Panc1 (cell line): ENCODE results near the gene PARD6G. TPM values are rescaled to one million over a fixed set of nuclear protein-coding genes. Genes with fewer than 3 reads are reported as not detected.

ENCODE experiments used
- ATAC-seq: fragments of 200-7000 bp; cut with Tn5 transposase; 2 replicates; pipeline ENCODE4 v1.9.1; 2020; ENCODE audit warnings: mild to moderate bottlenecking, moderate library complexity
- BruUV-seq: library from RNA; stranded (reverse); fragments of 400-500 nt; replicated peaks from 2 replicates; lab custom pipeline; 2021; lab: Mats Ljungman, UMichigan
- CTCF ChIA-PET: fragments of 300-600 bp; sonication (Branson Sonifier 250); formaldehyde crosslinking; loops from one replicate; lab custom pipeline; 2022; ENCODE audit warnings: antibody characterized with exemption; lab: Charles Lee
- POLR2A ChIA-PET: fragments of 300-600 bp; sonication (Branson Sonifier 250); formaldehyde crosslinking; loops from one replicate; lab custom pipeline; 2022; ENCODE audit warnings: antibody characterized with exemption; lab: Charles Lee
- DNase-seq: peaks from one replicate; pipeline ENCODE4 v3.0.0-alpha.2; 2010; ENCODE audit warnings: low read depth, low spot score
- H3K27ac ChIP-seq: 2 replicates; pipeline ENCODE4 v1.5.1; 2011; ENCODE audit warnings: mild to moderate bottlenecking, low read length, inconsistent platforms
- H3K27me3 ChIP-seq: fragments of 200-500 bp; sonication (Bioruptor generic); 2 replicates; pipeline ENCODE4 v1.6.0; 2014; ENCODE audit warnings: low read length, inconsistent platforms; ENCODE audit not compliant: control insufficient read depth, insufficient read depth
- H3K36me3 ChIP-seq: fragments of 200-500 bp; sonication (Bioruptor generic); 2 replicates; pipeline ENCODE4 v1.5.1; 2014; ENCODE audit warnings: inconsistent platforms, mild to moderate bottlenecking, low read length, moderate library complexity; ENCODE audit not compliant: control insufficient read depth, insufficient read depth
- H3K4me1 ChIP-seq: 2 replicates; pipeline ENCODE4 v1.5.1; 2011; ENCODE audit warnings: inconsistent platforms, mild to moderate bottlenecking, low read length, moderate library complexity; ENCODE audit not compliant: control insufficient read depth, insufficient read depth
- H3K4me3 ChIP-seq, 2 experiments: 2 replicates each; pipeline ENCODE4 v1.5.1; 2011 to 2012; ENCODE audit warnings: low read depth in 2 of 2, low read length in 2 of 2, mild to moderate bottlenecking in 2 of 2, inconsistent platforms in 1 of 2, moderate library complexity in 1 of 2
- H3K9me3 ChIP-seq: fragments of 200-500 bp; sonication (Bioruptor generic); 2 replicates; pipeline ENCODE4 v1.5.1; 2014; ENCODE audit warnings: low read depth, mild to moderate bottlenecking, inconsistent platforms, low read length, moderate library complexity; ENCODE audit not compliant: control insufficient read depth, insufficient read depth
- POLR2AphosphoS5 ChIP-seq: IDR thresholded peaks from 2 replicates; pipeline ENCODE4 v1.6.1; 2012; ENCODE audit warnings: mild to moderate bottlenecking, low read depth, low read length, moderate library complexity
- SIN3A ChIP-seq: IDR thresholded peaks from 2 replicates; pipeline ENCODE4 v1.6.1; 2012; ENCODE audit warnings: low read depth, mild to moderate bottlenecking, low read length, moderate library complexity, borderline replicate concordance; ENCODE audit not compliant: insufficient read depth
- TCF7L2 ChIP-seq: IDR thresholded peaks from 2 replicates; pipeline ENCODE4 v1.6.1; 2011; ENCODE audit warnings: mild to moderate bottlenecking, low read depth, low read length, inconsistent platforms
- in situ Hi-C: cut with HindIII; loops from 2 replicates; pipeline ENCODE4 v1.10.0; 2016; ENCODE audit warnings: low sequenced_read_pairs, low pct_unique_long_range_greater_than_20kb
- intact Hi-C: fragments of 100-400 bp; cut with micrococcal nuclease; formaldehyde crosslinking; loops from one replicate; pipeline ENCODE4 v1.10.0; 2022; ENCODE audit not compliant: unreplicated experiment
- total RNA-seq: library from RNA; stranded (reverse); gene quantifications from one replicate; pipeline ENCODE4 v1.2.1, GENCODE V29; 2021; ENCODE audit not compliant: unreplicated experiment
- TF ChIP-seq, protein P1 (sequence below), 2 experiments: IDR thresholded peaks; 2 replicates each; pipeline ENCODE4 v1.6.1; 2011 to 2012; ENCODE audit warnings: low read depth in 2 of 2, control low read depth in 1 of 2, low read length in 1 of 2, mild to moderate bottlenecking in 1 of 2, moderate library complexity in 1 of 2; ENCODE audit not compliant: insufficient read depth in 1 of 2
- TF ChIP-seq, protein P2 (sequence below): fragments of 450-650 bp; IDR thresholded peaks from 2 replicates; pipeline ENCODE4 v1.5.1; 2017; ENCODE audit warnings: mild to moderate bottlenecking

The PARD6G gene
- total RNA-seq, 1 experiment from 2014 or later = 5.2 TPM

DNA sequence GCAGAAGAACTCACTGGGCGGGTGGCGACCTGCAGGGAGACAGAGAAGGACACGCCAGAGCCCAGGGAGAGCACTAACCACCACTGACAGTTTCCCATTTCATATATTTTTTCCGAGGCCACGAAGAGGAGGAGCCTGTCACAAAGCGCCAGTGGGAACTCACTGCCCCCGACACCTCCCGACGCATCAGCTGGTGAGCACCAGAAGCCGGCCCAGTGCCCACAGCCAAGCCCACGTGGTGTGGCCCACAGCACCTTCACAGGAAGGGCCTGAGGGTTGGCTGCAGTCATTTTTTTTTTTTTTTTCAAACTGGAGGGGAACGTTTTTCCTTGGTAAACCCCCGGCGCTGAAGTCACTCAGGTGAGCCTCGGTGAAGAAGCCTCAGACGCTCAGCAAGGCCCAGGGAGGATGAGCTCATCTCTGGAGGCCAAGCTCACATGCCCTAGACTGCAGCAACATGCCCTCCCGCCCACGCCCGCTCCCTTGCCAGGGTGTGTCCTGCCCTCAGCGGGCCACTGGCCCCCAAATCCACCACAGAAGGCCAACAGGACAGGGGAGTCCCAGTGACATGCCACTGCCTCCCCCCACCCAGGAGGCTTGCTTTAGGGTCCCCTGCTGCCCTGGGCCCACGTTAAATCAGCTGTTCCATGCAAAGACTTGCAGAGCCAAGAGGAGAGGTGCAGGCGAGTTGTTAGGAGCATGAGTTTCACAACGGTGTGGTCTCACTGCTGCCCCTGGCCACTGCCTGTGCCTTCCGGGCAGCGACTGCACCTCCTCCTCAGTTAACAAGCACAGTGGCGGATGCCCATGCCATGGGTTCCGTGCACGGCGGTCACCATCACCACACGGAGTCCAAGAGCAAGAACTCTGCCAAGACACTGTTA lies 68.1 kb downstream of the PARD6G start:
- ATAC-seq (no peak), DNase-seq (no peak)
- no peaks in the 10 kb centered on the region for H3K36me3 ChIP-seq
- TF ChIP-seq, protein P1, sequence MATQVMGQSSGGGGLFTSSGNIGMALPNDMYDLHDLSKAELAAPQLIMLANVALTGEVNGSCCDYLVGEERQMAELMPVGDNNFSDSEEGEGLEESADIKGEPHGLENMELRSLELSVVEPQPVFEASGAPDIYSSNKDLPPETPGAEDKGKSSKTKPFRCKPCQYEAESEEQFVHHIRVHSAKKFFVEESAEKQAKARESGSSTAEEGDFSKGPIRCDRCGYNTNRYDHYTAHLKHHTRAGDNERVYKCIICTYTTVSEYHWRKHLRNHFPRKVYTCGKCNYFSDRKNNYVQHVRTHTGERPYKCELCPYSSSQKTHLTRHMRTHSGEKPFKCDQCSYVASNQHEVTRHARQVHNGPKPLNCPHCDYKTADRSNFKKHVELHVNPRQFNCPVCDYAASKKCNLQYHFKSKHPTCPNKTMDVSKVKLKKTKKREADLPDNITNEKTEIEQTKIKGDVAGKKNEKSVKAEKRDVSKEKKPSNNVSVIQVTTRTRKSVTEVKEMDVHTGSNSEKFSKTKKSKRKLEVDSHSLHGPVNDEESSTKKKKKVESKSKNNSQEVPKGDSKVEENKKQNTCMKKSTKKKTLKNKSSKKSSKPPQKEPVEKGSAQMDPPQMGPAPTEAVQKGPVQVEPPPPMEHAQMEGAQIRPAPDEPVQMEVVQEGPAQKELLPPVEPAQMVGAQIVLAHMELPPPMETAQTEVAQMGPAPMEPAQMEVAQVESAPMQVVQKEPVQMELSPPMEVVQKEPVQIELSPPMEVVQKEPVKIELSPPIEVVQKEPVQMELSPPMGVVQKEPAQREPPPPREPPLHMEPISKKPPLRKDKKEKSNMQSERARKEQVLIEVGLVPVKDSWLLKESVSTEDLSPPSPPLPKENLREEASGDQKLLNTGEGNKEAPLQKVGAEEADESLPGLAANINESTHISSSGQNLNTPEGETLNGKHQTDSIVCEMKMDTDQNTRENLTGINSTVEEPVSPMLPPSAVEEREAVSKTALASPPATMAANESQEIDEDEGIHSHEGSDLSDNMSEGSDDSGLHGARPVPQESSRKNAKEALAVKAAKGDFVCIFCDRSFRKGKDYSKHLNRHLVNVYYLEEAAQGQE (IDR thresholded peaks at IDR 0.05; ENCODE audit: insufficient read depth in 1 of 2, low read depth in 2 of 2, low read length in 1 of 2) = no peak
- TF ChIP-seq, protein P2, sequence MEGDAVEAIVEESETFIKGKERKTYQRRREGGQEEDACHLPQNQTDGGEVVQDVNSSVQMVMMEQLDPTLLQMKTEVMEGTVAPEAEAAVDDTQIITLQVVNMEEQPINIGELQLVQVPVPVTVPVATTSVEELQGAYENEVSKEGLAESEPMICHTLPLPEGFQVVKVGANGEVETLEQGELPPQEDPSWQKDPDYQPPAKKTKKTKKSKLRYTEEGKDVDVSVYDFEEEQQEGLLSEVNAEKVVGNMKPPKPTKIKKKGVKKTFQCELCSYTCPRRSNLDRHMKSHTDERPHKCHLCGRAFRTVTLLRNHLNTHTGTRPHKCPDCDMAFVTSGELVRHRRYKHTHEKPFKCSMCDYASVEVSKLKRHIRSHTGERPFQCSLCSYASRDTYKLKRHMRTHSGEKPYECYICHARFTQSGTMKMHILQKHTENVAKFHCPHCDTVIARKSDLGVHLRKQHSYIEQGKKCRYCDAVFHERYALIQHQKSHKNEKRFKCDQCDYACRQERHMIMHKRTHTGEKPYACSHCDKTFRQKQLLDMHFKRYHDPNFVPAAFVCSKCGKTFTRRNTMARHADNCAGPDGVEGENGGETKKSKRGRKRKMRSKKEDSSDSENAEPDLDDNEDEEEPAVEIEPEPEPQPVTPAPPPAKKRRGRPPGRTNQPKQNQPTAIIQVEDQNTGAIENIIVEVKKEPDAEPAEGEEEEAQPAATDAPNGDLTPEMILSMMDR = no peak
- TF ChIP-seq SIN3A (no peak), TCF7L2 (no peak), POLR2AphosphoS5 (no peak)
- CTCF ChIA-PET = no interaction called here
- intact Hi-C loops (no loop called here), in situ Hi-C loops (no loop called here)
- POLR2A ChIA-PET = interaction anchor here (0.6 kb wide), 1 partner anchor 205 kb away, joined by 10 read pairs; no protein-coding TSS in a partner anchor
- no TSS peak for BruUV-seq
- H3K4me3 ChIP-seq = no peak overlapping the region
- H3K27ac ChIP-seq = no peak overlapping the region
- 0 out of 2 replicates have a peak, but pooled peaks cover 6% of the 10 kb centered on the region for H3K4me1 ChIP-seq
- H3K9me3 ChIP-seq = no peaks in the 10 kb centered on the region
- no peaks in the 10 kb centered on the region for H3K27me3 ChIP-seq

GRCh38 chr18:80177128-80177527 lies 70.2 kb downstream of the PARD6G start:
- in situ Hi-C loops (no loop called here), intact Hi-C loops (no loop called here)
- POLR2A ChIA-PET = no interaction called here
- ATAC-seq = no peak
- DNase-seq = no peak
- no peak overlapping the region for H3K27ac ChIP-seq
- no peak overlapping the region for H3K4me3 ChIP-seq
- H3K9me3 ChIP-seq = no peaks in the 10 kb centered on the region
- H3K27me3 ChIP-seq = no peaks in the 10 kb centered on the region
- 0 out of 2 replicates have a peak, but pooled peaks cover 6% of the 10 kb centered on the region for H3K4me1 ChIP-seq
- BruUV-seq = no TSS peak
- CTCF ChIA-PET = no interaction called here
- H3K36me3 ChIP-seq = no peaks in the 10 kb centered on the region
- TF ChIP-seq SIN3A = no peak
- TF ChIP-seq TCF7L2 = no peak
- TF ChIP-seq, protein P2 = no peak
- TF ChIP-seq, protein P1 (IDR thresholded peaks at IDR 0.05; ENCODE audit: insufficient read depth in 1 of 2, low read depth in 2 of 2, low read length in 1 of 2) = no peak
- no peak for TF ChIP-seq POLR2AphosphoS5
